ENCODE measurements around the gene IGF2. TPM values are rescaled to one million over a fixed set of nuclear protein-coding genes. Genes with fewer than 3 reads are reported as not detected.

Gene IGF2
- total and polyA plus RNA-seq, 2 of the 8 experiments (the other 6 are each of a cell fraction or from before 2014, with no cell fraction given) = 0.74 to 1.5 TPM

GRCh38 chr11:2159536-2160413 is 20.6 kb upstream of the IGF2 start (continued):
- TF ChIP-seq CHD7 (IDR thresholded peaks at IDR 0.05; ENCODE audit: insufficient replicate concordance, low read length) = no peak
- TF ChIP-seq JUND (IDR thresholded peaks at IDR 0.05; ENCODE audit: low read length) = no peak
- TF ChIP-seq CBX5 (IDR thresholded peaks at IDR 0.05; ENCODE audit: low read depth, low read length) = no peak
- TF ChIP-seq NRF1 (IDR thresholded peaks at IDR 0.05; ENCODE audit: low read depth, low read length) = no peak
- TF ChIP-seq SP4 (IDR thresholded peaks at IDR 0.05; ENCODE audit: low read length) = no peak
- TF ChIP-seq CHD2 (IDR thresholded peaks at IDR 0.05; ENCODE audit: low read length) = no peak
- TF ChIP-seq TEAD4 (IDR thresholded peaks at IDR 0.05; ENCODE audit: low read depth, low read length) = no peak
- no peak for TF ChIP-seq POLR2A (IDR thresholded peaks at IDR 0.05; ENCODE audit: control extremely low read depth in 1 of 2, low read depth in 2 of 2, low read length in 2 of 2)

All from H1 (cell line).